ENCODE data around the gene MARVELD3. TPM values are rescaled to one million over a fixed set of nuclear protein-coding genes. Genes with fewer than 3 reads are reported as not detected.

Gene MARVELD3
- total RNA-seq, 1 experiment from 2014 or later: not detected

DNA sequence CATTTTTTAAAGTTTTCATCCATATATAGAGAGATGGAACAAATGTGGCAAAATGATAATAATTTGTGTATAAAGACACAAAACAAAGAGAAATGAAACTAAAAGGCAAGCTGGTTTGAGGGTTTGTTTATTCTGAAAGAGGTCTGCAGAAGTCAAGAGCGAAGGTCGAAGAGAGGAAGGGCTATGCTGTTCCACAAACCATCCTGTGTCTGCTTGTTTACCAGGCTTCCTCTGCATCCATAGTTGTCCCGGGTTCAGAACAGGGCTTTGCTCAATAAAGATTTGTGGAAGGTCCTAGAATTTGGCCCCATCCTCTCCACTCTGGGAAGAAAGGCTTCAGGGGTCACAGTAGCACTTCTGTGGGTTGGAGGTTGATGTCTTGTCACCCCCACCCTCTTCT lies 2.4 kb upstream of the MARVELD3 start:
- DNase-seq (ENCODE audit: low spot score): no peak

DNA sequence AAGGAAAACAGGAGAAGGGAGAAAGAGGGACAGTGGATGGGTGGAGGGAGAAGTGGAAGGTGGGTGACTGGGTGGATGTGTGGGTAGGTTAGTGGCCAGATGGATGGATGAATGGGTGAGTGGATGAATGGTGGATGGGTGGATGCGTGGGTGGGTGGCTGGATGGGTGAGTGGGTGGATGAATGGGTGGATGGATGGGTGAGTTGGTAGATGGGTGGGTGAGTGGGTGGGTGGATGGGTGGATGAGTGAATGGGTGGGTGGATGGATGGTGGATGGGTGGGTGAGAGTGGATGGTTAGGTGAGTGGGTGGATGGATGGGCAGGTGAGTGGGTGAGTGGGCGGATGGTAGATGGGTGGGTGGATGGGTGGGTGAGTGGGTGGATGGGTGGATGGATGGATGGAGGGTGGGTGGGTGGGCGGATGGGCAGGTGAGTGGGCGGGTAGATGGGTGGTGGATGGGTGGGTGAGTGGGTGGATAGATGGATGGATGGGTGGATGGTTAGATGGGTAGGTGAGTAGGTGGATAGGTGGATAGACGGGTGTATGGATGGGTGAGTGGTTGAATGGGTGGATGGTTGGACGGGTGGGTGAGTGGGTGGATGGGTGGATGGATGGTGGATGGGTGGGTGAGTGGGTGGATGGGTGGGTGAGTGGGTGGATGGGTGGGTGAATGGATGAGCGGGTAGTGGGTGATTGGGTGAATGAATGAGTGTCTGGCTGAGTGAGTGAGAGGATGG lies 702 bp upstream of the MARVELD3 start:
- DNase-seq (ENCODE audit: low spot score): no peak

DNA sequence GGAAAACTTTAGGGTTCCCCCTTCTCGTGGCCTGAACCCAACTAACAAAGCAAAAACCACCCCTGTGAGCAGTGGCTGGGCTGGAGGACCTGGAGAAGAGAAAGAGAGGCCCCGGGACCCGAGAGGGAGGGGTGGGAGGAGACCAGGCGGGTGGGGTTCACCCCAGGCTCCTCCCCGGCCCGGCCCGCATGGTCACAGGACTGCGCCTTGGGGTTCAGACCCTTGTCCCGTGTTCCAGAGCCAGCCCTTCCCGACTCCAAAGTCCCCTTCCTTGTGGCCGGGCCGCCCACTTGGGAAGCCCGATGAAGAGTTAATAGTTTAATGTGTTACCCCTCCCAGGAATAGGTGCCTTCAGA lies 852 bp downstream of the MARVELD3 start:
- no peak for DNase-seq (ENCODE audit: low spot score)

DNA sequence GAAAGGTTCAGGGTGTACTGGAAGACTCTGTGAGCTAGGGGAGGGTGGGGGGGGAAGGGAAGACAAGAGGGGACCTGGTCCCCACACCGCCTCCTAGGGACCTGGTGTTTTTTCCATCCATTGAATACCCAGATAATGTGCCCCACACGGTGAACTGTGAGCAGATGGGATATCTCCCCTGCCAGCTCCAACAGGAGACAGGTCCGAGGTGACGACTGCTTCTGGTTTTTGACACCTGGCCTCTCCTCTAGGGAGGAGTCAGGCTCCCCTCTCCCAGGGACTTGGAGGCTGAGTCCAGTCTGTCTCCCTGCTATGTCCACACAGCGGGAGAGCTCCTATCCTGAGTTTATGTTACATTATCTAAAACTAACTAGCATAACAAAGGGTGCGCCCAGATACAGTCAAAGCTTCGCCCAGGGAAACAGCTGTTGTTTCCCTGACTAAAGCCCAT lies 1.8 kb downstream of the MARVELD3 start:
- DNase-seq (ENCODE audit: low spot score): no peak

DNA sequence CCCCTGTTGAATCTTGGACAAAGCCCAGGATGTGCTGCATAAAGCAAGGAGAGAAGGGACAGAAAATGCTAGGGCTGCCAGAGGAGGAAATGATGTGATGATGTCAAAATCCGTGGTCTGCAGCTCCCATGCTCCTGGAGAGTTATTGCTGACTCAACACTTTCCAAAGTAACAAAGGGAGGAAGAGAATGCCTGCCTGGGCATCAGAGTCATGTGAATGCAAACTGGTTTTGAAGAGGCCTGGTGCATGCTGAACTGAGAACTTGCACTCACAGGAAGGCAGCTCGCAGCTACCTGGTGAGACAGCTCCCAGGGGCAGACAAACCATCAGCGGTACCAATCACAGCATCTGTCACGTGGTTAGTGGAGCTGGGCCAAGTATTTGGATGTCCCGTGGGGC lies 2.8 kb downstream of the MARVELD3 start:
- DNase-seq (ENCODE audit: low spot score): peak; percentile 47

DNA sequence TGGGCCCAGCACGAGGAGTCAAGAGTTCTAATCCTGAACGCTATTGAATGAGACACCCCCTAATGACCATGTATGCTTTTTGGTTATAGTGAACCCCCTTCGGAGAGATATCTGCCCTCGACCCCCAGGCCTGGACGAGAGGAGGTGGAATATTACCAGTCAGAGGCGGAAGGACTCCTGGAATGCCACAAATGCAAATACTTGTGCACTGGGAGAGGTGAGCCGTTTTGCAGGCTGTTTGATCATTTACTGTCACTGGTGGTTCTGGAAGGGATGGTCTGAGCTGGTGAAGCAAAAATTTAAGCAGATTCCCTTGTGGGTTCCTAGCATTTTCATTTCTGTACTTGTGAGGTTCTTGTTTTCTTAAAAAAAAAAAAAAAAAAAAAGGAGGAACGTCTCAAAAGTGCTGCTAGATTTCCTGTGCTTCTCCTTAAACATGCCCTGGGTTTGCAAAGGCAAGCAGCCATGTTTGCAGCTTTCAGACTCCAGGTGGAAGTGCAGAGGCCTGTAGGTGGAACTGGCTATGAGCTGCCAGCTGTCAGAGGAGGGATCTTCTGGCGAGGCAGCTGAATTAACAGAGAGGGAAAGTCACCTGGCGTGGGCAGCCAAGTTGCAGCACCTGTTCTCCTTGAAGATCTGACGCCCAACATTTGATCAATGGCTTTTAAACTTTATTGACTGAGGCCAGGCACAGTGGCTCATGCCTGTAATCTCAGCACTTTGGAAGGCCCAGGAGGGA lies 3.5 kb downstream of the MARVELD3 start:
- DNase-seq (ENCODE audit: low spot score): no peak

DNA sequence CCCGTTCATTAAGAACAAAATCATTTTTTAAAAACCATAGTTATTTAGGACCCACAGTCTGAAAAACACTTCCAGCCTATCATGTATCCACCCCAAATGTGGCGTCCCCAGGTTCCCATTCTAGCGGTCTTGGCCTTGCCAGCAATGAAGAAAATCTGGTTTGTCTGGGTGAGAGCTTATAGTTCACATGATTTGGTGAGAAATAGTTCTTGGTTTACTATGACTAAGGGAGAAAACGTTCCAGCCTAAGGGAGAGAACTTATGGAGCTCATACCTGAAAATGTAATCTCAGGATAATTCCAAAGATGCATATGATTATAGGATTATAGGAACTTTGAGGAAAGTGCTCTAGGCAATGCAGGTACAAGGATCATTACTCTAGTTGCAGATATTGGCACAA lies 4.8 kb downstream of the MARVELD3 start:
- no peak for DNase-seq (ENCODE audit: low spot score)

DNA sequence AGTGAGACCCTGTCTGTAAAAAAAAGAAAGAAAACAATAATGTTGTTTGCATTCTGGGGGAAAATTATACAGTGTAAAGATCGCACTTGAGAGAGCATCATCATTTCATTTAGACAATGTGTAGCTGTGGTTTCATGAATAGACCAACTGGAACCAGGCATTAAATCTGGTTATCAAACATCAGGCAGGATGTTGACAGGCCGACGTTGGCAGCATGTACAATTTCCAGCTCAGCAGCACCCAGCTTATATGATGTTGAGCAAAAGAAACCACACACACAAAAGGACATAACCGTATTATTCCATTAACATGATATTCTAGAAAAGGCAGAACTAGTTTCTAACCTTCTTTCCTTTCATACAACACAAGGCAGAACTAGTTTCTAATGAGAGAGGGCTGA lies 5.8 kb downstream of the MARVELD3 start:
- DNase-seq (ENCODE audit: low spot score): no peak

DNA sequence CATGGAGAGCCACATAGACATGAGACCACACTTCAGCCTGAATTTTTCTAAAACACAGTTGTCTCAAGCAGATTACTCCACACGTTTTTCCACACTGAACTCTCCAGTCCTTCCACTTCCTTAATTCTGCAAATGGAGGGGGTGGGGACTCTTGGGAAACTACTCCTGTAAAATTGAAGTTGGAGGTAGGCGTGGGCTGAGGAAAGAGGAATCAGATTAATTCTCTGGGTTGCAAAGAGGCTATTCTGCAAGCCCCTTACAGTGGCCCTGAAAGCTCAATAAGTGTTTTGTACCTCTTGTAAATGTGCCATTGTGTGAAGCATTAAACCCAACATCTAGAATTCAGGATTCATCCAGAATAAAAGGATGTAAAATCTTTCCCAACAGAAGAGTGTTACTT lies 9.6 kb downstream of the MARVELD3 start:
- DNase-seq (ENCODE audit: low spot score): no peak

DNA sequence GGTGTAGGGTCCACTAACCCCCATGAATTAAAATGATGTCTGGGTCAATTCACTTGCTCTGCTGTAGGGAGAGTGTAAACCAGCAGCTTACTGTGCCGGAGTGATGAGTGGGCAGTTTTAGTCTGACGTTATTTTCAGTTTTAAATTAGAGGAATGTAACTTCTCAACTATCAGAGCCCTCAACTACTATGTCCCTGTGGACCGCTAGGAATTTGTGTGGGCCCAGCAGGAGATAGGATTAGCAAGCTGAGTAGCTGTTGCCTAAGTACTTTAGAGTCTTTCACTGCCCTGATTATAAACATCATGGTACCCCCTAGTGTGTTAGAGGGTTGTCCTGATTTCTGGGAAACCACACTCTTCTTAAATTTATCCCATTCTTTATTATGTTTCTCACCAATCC lies 11.4 kb downstream of the MARVELD3 start:
- peak; percentile 18 for DNase-seq (ENCODE audit: low spot score)

DNA sequence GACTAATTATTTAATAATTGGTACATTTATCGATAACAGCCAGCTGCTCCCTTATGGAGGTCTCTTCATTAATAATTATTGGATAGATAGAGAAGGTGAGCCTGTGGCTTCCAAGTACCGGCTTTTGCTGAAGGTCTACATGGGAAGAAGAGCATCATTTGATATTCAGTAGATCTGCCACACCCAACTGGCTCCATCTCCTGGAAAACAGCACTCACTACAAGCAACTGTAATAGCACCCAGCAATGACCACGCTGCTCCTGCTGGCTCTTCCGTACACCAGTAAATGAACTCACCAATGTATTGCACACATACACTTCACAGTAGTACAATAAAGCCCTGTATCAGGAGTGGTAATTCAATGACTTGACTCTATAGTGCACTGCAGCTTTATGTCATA lies 19.5 kb downstream of the MARVELD3 start:
- peak; percentile 56 for DNase-seq (ENCODE audit: low spot score)

DNA sequence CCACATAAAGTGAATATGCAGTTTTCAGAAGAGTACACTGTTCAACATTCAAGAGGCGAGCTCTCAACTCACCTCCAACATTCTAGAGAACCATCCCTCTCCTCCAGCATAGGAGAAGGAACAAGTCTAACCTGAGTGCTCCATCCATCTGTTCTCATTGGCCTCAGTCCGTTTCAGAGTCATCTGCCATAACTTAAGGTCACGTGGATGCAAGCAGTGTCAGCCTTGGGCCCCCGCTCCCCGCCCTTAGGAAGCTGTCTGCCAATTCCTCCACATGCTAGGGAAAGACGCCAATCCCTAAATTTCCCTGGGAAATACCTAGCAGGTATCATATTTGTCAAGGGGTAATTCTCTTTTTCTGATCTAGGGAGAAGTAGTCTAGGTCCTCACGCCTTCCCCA lies 21.4 kb downstream of the MARVELD3 start:
- DNase-seq (ENCODE audit: low spot score): no peak

DNA sequence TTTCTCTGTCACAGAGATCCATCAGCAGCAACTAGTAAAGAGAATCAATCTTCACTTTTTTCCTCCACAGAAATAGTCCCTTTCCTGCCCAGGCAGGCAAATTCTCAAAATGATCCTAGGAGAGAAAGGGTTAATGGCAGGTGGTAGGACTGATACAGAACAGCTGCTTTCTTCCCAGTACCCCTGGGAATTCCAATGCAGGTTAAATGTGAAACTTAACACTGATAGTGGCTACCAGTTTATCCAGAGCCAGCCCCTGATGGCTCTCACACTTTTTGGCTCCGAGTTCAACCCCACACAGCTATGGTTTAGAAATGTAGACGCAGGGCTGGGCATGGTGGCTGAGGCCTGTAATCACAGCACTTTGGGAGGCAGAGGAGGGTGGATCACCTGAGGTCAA lies 22.2 kb downstream of the MARVELD3 start:
- DNase-seq (ENCODE audit: low spot score): no peak

DNA sequence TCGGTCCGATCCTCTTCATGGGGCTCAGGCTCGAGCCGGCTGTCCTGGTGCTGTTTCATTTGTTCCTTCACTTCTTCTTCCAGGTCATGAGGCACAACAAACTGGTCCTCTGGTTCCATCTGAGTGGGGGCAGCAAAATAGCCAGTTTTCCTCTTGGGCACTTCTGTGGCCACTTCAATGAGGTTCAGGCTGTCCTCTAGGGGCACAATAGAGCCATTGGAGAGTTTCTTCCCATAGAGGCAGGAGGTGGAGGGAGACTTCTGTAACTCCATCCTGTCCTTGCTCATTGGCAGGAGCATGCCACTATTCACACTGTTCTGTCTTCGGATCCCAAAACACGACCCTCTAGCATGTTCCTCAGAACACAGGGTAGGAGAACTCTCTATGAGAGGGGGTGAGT lies 22.9 kb downstream of the MARVELD3 start:
- DNase-seq (ENCODE audit: low spot score): no peak

DNA sequence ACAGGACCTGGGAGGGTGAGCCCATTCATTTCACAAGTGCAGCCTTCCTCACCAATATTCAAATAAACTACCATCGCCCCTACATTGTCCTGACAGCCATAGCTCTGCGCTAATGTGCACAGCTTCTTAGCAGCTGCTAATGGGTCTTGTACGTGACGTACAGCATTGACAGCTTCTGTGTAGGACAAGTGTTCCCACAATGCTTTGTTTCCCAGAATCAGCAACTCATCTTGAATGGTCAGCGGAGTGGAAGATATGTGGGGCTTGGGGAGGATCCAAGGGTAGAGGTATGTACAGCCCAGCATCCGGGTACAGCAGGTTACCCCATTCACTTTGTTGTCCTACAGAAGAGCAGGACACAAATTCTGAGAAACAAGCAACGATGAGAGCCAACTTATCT lies 23.7 kb downstream of the MARVELD3 start:
- no peak for DNase-seq (ENCODE audit: low spot score)

DNA sequence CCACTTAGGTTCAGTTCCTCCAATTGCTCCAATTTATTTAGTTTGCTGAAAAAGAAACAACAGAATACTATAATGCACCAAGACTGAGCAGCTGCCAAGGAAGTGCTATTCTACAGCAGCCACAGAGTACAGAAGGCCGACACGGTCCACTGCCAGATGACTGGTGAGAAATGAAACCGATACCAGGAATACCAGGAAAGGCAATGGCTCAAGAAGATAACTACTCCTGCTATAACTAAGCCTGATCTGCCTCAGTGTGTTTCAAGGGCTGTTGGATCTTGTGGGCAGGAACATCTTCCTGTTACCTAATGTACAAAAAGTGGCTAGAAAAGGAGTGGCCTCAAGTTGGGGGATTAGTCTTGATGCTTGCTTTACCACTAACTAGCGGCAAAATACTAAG lies 32.8 kb downstream of the MARVELD3 start:
- no peak for DNase-seq (ENCODE audit: low spot score)

DNA sequence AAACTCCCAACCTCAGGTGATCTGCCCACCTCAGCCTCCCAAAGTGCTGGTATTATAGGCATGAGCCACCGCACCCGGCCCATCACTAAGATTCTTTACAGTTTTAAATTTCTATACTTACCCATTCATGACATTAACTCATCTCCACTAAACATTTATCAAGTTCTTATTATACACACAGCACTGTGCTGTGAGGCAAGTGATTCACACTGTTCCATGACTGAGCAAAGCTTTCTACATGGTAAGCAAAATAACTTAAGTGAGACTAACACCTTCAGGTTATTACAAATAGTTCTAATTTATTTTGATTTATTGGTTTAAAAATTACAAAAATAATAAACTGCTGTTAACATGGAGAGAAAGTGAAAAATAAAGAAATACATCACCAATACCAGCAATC lies 33.5 kb downstream of the MARVELD3 start:
- no peak for DNase-seq (ENCODE audit: low spot score)

DNA sequence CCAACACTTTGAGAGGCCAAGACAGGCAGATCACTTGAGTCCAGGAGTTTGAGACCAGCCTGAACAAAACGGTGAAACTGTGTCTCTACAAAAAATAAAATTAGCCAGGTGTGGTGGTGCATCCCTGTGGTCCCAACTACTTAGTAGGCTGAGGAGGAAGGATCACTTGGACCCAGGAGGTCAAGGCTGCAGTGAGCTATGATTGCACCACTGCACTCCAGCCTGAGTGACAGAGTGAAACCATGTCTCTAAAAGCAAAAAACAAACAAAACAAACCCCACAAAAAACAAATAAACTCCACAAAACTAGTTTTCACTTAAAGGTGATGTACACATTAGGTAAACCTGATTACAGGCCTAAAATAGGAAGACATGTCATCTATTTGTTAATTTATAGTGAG lies 40.3 kb downstream of the MARVELD3 start:
- DNase-seq (ENCODE audit: low spot score): no peak

DNA sequence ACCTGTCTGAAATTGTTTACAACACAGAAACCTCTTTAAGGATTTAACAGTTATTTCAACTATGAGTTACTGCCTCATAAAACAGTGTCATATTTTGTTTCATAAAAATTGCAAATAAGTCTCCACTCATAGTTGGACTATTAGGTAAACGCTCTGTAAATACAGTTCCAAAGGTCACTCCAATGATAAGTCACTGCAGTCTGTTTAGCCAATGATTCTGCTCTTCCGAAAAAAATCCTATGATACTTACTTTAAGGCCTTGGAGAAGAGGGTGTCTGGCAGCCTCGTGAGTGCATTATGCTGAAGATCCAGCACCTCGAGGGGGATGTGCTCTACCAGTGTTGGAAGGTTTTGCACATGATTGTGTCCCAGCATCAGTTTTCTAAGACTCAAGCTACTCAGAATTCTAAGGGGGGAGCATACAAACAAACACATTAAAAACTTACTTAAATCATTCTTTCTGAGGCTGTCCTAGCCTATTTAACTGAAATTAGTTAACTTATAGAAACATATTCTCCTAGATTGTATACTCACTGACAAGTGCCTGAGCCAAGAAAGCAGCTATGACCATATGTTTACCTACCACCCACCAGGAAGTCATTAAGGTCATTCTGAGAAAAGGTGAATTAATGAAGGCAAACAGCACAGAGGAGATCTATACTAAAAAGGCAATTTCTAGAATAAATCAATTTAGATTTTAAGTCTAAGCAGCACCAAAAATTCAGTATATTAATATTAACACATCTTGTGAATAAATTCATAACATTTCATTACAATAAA lies 41.1 kb downstream of the MARVELD3 start:
- DNase-seq (ENCODE audit: low spot score): no peak

DNA sequence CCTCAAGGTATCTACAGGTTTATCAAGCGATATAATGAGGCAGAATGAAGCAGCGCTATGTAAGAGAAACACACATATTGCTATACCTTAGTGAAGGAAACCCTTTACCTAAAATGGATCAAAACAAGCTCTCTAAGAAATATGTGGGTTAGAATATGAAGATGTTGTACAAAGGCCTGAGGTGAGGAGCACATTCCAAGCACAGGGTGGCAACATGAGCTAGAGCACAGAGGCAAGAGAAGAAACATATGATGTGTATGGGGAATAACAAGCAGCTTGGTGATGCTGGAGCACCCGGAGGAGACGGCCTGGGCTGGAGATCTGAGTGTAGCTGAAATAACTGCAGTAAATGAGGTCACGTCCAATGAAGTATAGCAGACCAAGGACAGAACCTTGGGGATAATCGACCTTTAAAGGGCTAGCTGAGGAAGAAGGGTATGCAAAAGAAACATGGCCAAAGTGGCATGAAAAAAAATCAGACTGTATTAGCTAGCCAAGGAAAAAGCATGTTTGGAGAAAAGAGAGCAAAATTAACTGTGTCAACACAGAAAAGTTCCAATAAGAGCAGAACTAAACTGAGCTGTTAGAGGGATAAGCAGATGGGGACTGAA lies 44.0 kb downstream of the MARVELD3 start:
- no peak for DNase-seq (ENCODE audit: low spot score)

DNA sequence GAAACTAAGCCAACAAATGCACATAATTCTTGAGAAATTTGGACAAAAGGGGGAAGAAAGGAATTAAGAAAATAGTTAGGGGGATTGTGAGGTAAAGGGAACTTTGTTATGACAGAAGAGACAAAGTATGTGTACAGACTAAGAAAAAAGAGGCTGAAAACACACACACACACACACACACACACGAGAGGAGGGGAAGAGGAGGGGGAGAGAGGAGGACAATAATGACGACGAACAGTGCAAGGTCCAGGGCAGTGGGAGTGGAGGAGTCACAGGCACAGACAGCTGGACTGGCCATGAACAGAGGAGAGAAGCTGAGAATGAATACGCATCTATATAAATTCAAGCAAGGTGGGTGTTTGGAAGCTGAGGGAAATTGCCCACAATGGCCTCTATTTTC lies 44.6 kb downstream of the MARVELD3 start:
- DNase-seq (ENCODE audit: low spot score): no peak

DNA sequence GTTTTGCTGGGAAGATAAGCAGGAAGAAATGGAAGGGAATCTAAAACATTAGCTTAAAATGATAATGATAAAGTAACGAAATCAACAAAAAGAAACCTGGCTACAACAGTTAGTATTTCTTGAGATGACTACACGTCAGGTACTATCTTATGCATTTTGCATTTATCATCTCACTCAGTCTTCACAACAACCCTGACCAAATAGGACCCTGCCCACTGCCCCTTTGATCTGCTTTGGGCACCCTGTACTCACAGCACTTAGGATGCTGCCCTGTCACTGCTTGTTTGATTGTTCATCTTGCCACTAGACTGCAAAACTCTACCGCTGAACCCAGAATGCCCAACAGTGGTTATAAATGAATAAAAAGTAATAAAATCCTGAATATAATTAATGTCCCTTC lies 45.2 kb downstream of the MARVELD3 start:
- no peak for DNase-seq (ENCODE audit: low spot score)
